Fibroblast of the aortic adventitia (primary cell): ENCODE measurements around the gene RPRD2. TPM values are rescaled to one million over a fixed set of nuclear protein-coding genes. Genes with fewer than 3 reads are reported as not detected.

Experiments
- DNase-seq: peaks from one replicate; pipeline ENCODE4 v3.0.0-alpha.2; 2010; ENCODE audit warnings: low read depth
- H3K4me3 ChIP-seq: 2 replicates; pipeline ENCODE4 v1.5.1; 2011; ENCODE audit warnings: low read depth, mild to moderate bottlenecking, control low read depth, low read length, moderate library complexity
- total RNA-seq: library from RNA; depleted of rRNA; stranded (reverse); fragments of >200 nt; gene quantifications from 2 replicates; pipeline ENCODE4 v1.2.3, GENCODE V29; 2012; ENCODE audit warnings: low replicate concordance
- TF ChIP-seq, protein P1 (sequence below): IDR thresholded peaks from 2 replicates; pipeline ENCODE4 v1.5.1; 2011; ENCODE audit warnings: mild to moderate bottlenecking, low read length, control low read depth, inconsistent platforms; ENCODE audit not compliant: insufficient read depth

RPRD2 gene
- total RNA-seq, 1 donor = 19.3 TPM

DNA sequence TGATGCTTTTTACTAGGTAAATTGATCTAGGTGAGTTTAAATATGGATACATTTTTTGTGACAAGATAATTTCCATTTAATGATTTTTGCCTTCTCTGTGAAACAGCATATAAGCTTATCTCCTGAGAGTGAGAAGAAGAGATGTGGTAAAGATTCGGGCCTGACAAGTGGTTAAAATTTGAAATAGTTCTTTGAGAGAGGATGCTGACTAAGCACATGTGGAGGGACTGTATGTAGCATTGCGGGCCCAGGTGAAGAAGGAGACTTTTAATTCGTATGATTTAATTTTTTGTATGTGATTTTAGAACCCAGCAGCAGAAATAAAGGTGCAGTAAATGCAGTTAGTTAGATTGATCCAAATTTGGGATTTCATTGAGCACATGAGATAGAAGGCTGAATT is 51.9 kb downstream of the RPRD2 start:
- no peak for DNase-seq
- H3K4me3 ChIP-seq = no peak overlapping the region
- TF ChIP-seq, protein P1, sequence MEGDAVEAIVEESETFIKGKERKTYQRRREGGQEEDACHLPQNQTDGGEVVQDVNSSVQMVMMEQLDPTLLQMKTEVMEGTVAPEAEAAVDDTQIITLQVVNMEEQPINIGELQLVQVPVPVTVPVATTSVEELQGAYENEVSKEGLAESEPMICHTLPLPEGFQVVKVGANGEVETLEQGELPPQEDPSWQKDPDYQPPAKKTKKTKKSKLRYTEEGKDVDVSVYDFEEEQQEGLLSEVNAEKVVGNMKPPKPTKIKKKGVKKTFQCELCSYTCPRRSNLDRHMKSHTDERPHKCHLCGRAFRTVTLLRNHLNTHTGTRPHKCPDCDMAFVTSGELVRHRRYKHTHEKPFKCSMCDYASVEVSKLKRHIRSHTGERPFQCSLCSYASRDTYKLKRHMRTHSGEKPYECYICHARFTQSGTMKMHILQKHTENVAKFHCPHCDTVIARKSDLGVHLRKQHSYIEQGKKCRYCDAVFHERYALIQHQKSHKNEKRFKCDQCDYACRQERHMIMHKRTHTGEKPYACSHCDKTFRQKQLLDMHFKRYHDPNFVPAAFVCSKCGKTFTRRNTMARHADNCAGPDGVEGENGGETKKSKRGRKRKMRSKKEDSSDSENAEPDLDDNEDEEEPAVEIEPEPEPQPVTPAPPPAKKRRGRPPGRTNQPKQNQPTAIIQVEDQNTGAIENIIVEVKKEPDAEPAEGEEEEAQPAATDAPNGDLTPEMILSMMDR = no peak

DNA sequence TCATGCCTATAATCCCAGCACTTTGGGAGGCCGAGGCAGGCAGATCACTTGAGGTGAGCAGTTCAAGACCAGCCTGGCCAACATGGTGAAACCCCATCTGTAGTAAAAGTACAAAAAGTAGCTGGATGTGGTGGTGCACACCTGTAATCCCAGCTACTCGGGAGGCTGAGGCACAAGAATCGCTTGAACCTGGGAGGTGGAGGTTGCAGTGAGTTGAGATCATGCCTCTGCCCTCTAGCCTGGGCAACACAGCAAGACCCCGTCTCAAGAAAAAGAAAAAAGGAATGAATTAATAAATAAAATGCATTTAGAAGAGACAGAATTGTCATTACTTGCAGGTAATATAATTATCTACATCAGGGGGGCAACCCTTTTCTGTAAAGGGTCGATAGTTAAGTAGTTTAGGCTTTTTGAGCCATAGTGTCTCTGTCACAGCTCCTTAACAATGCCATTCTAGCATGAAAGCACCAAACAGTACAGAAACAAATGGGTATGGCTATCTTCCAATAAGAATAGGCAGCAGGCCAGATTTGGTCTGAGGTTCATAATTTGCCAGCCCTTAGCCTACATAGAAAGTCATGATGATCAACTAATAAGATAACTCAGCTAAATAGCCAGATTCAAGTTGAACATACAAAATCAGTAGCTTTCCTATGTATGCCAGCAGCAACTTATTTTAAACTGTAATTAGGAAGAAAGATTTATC is 56.8 kb downstream of the RPRD2 start:
- TF ChIP-seq, protein P1 = no peak

GRCh38 chr1:150422541-150422940 is 58.6 kb downstream of the RPRD2 start:
- TF ChIP-seq, protein P1 = no peak
- no peak for DNase-seq
- H3K4me3 ChIP-seq = no peak overlapping the region

More for the DNA sequence above, 56.8 kb downstream of the RPRD2 start:
- peak; percentile 67 for DNase-seq
- H3K4me3 ChIP-seq = no peak overlapping the region

- DNase-seq = peak; percentile 15
- TF ChIP-seq, protein P1 = peak; percentile 21
- no peak overlapping the region for H3K4me3 ChIP-seq
Observed at GRCh38 chr1:150429805-150430204, 65.9 kb downstream of the RPRD2 start.

GRCh38 chr1:150441121-150441520 is 77.2 kb downstream of the RPRD2 start:
- DNase-seq = no peak
- TF ChIP-seq, protein P1 = no peak
- no peak overlapping the region for H3K4me3 ChIP-seq

DNA sequence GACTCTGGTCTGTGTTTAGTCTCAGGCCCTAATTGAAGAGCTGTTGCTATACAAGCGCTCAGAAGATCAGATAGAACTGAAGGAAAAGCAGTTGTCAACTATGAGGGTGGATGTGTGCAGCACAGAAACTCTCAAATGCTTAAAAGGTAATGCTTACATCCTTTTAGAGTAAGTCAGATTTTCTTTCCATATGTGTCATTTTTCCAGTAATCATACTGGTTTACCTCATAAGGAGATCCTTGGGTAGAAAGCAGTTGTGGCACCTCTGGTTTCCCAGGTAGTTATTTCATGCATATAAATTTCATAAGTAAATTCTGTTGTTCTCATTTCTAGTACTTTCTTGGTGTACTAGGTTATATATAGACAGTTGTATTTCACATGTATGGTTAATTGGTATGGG is 80.3 kb downstream of the RPRD2 start:
- TF ChIP-seq, protein P1 = no peak
- no peak overlapping the region for H3K4me3 ChIP-seq
- DNase-seq = no peak
